Frontal cortex (tissue), 4 donors: Measurements from ENCODE around the gene PLXNB1. TPM values are rescaled to one million over a fixed set of nuclear protein-coding genes. Genes with fewer than 3 reads are reported as not detected.
A peak's percentile ranks its signal among the peaks of the same experiment; 100 is the strongest.

ENCODE experiments used
- DNase-seq, 2 donors: peaks; one replicate each; pipeline ENCODE4 v3.0.0; 2012; ENCODE audit warnings: low spot score in 2 of 2
- FAIRE-seq: peaks from 2 replicates; lab custom pipeline; 2012; peaks lifted over from hg19 to GRCh38; lab: Jason Lieb, UNC
- total RNA-seq: library from RNA; depleted of rRNA; stranded (reverse); fragments of >200 nt; gene quantifications from one replicate; pipeline ENCODE4 v1.2.3, GENCODE V29; 2014
- donor health status: control.
- donor health status: control.
- donor health status: control.

The PLXNB1 gene
- total RNA-seq, 1 donor from 2014 or later: 32.2 TPM

DNA sequence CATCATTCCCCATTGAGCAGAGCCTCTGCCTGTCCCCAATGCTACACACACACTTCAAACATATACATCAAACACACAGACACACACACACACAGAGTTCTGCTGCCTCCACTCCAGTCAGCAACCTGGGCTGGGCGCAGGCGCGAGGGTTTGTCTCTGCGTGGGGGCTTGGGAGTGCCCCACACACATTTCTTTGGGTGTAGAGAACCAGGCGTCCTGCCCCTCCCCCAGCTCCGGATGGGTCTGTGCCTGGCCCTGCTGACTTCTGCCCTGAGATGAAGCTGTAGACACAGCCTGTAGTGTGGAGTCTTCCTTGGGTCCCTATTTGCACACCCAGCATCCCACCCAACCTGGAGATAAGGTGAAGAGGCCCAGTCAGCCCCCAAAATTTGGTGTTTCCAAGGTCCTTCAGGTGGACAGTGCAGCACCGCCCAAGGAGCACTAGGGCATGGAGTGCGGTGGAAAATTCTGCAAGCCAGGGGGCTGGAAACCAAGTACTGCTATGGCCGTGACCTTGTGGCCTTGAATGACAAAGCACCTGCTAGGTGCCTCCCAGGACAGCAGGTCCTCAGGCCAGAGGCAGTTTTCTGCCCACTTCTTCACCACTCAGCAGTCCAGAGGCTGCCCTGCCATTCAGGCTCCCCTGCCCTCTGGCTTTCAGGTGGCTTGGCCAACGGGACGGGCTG lies 31.0 kb downstream of the PLXNB1 start:
- DNase-seq (peak in 1 of 2 donors; percentile 8), FAIRE-seq (no peak)

DNA sequence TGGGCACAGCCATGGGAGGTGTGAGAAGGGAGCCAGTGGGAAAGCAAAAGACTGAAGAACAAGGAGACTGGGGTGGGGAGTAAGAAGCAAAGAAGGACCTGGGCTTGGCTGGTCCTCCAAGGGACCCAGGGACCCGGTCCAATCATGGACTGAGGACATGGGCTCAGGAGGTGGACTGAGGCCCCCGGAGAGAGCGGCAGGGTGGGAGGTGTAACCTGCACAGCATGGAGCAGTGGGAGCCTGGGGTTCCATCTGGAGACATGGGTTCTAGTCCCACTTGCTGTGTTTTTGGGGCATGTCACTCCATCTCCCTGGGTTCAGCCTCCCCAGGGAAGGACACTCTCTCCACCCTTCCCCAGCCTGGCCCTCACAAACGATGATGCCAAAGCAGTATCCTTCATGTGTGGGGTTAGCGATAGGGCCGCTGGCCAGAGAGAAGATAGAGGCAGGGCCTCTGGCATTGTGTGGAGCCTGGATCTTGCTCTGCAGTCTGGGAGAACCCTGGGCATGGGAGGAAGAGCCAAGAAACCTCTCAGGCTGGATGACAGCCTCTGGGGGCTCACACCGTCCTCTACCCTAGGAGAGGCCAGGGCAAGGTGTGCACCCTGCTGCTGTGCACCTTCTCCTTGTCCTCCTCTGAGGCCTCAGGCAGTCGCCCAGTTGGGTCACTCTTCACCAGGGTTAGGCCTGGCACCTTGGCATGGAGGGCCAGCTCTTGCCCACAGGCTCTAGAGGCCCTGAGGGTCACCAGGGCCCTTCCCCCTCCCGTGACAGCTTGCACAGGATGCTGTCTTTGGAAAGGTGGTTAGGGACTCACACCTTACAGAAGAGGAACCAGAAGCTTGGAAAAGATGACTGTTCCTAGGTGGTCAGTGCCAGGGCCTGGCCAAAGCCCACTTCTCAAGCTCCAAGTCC lies 31.9 kb downstream of the PLXNB1 start:
- DNase-seq: peak in 1 of 2 donors; percentile 1
- no peak for FAIRE-seq

DNA sequence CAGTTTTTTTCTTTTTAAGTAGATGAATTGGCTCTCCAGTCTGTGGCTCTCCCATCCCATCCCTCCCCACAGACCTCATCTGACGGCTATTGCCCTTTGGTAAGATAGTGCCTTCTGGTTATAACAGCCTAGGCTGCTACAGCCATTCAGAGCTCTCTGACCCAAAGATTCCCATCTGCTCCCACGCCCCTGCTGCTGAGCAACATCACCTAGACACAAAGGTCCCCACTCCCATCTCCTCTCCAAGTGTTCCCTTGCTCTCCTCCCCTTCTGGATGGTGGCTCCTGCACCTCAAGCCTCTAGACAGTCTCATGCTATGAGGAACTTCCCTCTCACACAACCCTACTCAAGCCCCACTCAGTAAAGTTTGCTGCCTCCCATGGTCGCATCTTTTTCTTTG lies 34.2 kb downstream of the PLXNB1 start:
- FAIRE-seq: no peak
- DNase-seq: no peak

DNA sequence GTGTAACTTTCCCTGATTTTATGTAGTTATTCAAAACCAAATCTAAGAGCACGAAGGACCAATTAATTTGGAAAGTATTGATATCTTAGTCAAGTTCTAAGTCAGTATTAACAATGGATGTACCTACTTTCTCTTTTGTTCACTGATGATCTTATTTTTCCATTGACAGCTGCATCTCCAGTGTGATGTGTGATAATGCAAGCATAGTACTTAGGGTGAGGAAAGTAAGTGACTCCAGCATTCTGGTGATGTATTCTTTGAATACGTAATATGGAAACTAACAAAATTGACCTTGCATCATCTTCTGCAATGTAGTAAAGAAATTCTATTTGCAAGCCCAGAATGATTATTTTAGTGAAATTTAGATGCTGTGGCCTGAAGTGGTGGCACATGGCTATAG lies 35.5 kb downstream of the PLXNB1 start:
- DNase-seq (no peak), FAIRE-seq (no peak)

DNA sequence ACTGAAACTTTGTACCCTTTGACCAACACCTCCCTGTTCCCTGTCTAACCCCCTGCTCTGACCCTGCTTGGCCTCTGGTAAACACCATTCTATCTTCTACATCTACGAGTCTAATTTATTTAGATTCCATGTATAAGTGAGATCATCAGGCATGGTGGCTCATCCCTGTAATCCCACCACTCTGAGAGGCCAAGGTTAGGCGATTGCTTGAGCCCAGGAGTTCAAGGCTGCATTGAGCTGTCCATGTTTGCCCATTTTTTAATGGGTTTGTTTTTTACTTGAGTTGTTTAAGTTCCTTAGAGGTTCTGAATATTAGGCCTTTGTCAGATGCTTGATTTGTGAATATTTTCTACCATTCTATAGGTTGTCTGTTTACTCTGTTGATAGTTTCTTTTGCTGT lies 40.9 kb downstream of the PLXNB1 start:
- FAIRE-seq: no peak
- DNase-seq: no peak

DNA sequence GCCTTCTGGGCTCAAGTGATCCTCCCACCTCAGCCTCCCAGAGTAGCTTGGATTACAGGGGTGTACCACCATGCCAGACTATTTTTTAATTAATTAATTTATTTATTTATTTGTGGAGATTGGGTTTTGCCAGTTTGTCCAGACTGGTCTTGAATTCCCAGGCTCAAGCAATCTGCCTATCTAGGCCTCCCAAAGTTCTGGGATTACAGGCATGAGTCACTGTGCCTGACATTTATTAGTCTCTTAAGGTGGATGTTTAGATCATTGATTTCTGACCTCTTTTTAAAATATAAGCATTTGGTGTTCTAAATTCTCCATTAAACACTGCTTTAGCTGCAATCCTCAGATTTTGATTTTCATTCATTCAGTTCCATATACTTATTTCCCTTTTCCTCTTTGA lies 42.3 kb downstream of the PLXNB1 start:
- DNase-seq: no peak
- no peak for FAIRE-seq

DNA sequence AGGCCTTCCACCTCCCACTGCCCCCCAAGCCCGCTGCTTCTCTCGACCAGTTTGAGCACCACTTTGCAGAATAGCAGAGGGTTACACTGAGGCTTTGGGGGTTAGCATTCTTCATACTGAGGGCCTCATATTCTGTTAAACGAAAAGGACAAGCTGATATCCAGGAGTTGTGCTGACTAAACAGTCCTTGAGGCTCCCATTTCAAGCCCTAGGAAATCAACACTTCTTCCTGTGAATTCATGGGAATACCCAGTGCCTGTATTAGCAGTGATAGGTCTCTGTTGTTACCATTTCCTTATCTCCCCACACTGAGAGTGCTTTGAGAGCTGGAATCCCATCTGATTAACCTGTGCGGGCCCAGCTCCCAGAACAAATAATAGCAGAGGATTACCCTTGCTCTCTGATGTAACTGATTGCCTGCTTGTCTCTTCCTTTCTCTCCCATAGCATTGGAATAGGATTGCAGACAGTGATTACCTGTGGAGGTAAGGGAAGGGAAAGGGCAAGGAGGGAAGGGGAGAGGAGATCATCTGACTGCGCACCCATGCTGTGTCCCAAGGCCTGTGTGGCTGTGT lies 56.9 kb downstream of the PLXNB1 start:
- FAIRE-seq (no peak), DNase-seq (no peak)

DNA sequence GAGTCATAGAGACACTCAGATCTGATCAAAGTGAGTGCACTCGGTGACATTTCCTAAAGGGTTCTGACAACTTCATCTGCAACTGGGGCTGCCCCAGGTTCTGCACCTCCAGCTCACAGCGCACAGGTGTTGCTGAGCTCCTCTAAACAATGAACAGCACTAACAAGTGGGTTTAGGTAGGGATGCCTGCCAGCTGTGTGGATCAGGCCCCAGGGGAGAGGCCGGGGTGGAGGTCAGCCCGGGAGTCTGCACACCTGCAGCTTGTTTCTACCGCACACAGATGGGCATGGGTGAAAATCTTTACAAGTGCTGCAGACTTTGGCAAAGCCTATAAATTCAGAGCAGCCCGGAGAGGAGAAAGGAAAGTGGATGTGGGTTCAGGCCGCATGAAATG lies 57.5 kb downstream of the PLXNB1 start:
- no peak for DNase-seq
- no peak for FAIRE-seq

DNA sequence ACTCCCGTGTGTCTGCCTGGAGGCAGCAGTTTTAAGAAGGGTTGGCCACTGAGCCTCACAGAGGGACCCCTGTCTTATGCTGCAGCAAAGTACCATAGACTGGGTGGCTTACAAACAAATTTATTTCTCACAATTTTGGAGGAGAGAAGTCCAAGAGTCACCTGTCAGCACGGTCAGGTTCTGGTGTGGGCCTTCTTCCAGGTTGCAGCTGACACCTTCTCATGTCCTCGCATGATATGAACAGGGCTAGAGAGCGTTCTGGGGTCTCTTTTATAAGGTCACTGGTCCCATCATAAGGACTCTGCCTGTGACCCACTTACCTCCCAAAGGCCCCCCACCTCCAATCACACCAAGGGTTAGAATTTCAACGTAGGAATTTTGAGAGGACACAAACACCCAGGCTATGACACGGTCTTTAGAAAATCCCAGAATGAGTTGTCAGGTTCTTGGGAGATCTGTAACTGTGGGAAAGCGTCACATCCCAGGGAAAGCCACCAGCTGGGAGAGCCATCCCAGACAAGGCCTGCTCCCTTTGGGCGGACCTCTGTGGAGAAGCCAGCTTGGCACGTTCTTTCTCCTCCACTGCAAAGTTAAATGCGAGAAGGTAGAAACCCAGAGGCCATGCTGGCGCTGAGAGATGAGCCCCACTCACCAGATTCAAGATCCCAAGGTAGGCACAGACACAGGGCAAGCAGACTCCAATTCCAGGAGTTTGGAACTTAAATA lies 58.1 kb downstream of the PLXNB1 start, which contains the start of gene FBXW12:
FBXW12 (plus strand) TSS at position 569 of the 726 bp plus-strand sequence. CDS start 549 bp downstream, outside the sequence.
- DNase-seq (no peak), FAIRE-seq (no peak)

DNA sequence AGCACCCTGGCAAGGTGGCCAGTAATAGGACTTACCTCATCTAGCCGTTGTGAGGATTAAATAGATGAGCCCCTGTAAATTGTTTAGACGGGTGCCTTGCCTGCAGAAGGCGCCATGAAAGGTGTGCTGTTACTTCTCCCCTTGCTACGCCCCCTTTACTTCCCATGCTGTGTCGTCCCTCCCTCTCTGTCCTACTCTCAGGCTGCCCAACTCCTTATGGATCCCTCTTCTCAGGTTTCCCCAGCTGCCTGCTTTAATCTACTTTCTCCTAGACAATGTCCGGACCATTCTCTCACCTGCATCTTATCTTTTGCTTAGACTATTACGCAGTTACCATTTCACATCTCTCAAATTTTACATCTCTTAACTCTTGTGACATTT lies 59.6 kb downstream of the PLXNB1 start:
- FAIRE-seq (no peak), DNase-seq (no peak)

DNA sequence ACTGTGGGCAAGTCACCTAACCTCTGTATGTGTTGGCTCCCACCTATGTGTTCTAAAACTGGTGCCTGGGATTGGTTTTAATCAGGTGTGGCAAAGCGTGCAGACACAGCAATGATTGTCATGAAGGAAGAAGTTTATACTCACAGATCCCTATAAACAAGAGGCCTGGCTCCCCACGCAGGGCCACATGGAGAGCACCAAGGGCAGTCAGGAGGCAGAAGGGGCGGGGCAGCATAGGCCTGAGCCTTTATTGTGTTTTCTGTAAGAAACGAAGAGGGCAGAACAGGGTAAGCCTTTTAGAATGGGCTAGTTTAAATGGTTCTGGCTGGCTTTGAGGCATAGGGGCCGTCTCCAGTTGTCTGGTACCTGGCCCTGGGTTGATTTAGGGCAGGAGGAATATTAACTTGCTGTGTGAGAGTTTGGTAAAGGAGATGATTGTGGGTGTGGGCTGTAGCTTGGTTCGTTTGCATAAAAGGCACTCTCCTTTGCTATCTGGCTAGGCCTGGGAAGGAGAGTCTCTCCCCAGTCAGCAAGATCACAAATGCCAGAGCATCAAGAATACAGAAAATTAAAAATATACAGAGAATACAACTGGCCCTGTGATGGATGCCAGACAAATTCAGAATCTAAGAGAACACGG lies 60.1 kb downstream of the PLXNB1 start:
- FAIRE-seq: no peak
- no peak for DNase-seq

DNA sequence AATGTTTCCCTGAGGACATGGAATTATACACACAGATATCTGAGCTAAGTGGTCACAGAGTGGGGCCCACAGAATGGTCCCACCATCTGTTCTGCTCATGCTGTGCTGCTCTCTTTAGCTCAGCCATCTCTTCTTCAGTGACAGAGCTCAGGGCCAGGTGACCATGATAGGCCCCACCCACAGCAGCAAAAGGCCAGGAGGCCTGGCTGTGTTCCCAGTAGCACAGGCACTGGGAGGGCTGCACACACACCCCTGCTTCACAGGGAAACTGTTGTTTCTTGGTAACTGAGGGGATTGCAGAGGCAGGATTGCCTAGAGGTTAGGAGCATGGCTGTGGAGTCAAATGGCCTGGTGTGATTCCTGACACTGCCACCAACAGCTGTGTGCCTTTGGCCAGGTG lies 62.7 kb downstream of the PLXNB1 start:
- DNase-seq: no peak
- FAIRE-seq: no peak

DNA sequence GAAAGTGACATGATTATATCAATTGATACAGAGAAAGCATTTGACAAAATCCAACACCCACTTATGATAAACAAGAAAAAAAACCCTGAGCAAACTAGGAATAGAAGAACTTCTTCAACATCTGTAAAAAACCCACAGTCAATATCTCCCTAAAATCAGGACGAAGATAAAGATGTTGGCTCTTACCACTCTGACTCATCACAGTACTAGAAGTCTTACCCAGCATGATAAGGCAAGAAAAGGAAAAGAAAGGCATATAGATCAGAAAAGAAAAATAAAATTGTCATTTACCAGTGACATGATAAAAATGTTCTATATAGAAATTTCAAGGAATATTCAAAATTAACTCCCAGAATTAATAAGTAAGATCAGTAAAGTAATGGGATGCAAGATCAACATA lies 65.0 kb downstream of the PLXNB1 start:
- DNase-seq: no peak
- FAIRE-seq: no peak

DNA sequence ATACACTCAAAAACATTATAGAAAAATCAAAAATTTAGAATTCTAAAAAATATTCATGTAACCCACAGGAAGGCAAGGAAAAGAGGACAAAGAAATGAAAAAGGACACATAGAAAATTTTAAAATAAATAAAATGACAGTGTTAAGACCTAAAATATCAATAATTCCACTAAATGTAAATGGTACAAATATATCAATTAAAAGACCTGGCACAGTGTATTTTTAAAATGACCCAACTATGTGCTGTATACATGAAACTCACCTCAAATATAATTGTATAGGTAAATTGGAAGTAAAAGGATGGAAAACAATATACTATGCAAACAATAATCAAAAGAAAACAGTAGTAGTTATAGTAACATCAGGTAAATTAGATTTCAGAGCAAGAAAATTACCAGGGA lies 68.0 kb downstream of the PLXNB1 start:
- no peak for FAIRE-seq
- DNase-seq: no peak

DNA sequence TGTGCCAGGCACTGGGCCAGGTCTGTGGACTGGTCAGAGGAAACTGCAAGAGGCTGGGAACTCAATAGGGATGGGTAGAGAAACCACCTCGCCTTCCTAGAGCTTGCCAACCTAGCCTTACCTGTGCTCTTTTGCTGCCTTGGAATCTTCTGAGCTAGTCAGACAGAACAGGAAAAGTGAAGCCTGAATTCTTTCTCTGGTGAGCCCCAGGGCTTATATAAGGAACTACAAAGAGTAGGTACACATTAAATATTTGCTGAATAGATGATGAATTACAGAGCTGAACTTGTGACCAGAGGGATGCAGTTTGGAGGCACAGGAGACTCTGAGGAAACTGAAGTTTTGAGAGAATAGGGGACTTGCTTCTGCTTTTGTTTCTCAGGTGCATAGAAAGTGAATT lies 73.5 kb downstream of the PLXNB1 start:
- FAIRE-seq: no peak
- DNase-seq: no peak

DNA sequence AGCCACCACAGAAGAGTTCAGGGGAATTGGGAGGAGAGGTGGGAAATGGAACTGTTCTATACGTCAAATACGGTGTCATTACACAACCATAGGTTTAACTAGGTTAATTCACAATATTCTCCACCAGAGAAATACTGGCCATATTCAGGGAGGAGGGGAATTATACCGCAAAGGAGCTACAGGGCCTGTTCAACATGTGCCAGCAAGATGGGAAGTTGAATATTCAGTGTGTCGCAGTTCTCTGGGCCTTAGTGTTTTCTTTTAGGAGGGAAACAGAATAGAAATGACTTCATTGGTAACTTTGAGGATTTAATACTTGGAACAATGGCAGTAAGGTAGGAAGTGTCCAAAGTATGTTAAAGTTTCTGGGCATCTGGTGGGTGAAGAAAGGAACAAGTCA lies 75.9 kb downstream of the PLXNB1 start:
- DNase-seq: no peak
- no peak for FAIRE-seq
